ENCODE results near the gene CYP27B1.

DNA sequence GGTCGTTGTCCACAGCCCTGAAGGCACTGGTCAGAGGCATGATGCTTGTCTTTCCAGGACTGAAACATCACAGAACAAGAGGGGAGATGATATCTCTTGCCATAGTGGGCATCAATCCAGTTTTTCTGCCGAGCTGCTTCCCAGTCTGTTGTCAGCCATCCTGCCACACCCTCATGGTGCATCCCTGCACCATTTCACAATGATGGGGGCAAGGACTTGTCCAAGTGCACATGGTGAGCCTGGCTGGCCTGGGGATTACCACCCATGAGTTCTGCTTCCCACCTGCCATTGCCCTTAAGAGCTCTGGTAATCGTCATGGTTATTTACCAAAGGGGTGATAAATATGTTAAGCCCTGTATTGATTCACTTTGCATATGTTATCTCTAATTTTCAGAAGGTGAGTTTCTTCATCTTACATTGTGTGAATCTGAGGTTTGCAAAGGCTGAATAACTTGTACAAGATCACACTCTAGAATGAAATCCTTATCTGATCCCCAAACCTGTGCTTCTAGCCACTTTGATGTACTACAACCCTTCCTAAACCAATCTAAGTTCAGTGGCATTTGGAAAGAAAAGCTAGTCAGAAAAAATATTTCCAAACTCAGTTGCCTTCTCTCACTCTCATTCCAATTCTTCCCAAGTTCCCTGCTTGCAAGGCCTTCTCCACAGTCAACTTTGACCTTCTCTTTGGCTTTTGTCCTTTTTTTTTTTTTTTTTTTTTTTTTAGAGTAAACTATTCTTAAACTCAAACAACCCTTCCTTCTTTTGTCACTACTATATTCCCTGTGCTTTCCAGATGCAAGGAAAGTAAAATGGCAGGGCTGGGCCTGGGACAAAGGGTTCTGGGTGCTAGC, 49.4 kb upstream of the CYP27B1 start:
- TF ChIP-seq MECOM (CRISPR knock-in tag; IDR thresholded peaks at IDR 0.05) (no peak), BDP1 (IDR thresholded peaks at IDR 0.05; ENCODE audit: insufficient read depth, insufficient read length) (no peak), POLR2A (conservative IDR thresholded peaks at IDR 0.05) (no peak), TBP (optimal IDR thresholded peaks at IDR 0.05; ENCODE audit: low read depth, low read length) (no peak), EZH2 (IDR thresholded peaks at IDR 0.05; ENCODE audit: borderline replicate concordance, low read depth, low read length) (no peak), SOX6 (IDR thresholded peaks at IDR 0.05) (no peak), ZNF695 (CRISPR knock-in tag; IDR thresholded peaks at IDR 0.05) (no peak), ZNF124 (CRISPR knock-in tag; IDR thresholded peaks at IDR 0.05) (no peak), ZSCAN29 (IDR thresholded peaks at IDR 0.05) (no peak)
- TF ChIP-seq, protein P1, sequence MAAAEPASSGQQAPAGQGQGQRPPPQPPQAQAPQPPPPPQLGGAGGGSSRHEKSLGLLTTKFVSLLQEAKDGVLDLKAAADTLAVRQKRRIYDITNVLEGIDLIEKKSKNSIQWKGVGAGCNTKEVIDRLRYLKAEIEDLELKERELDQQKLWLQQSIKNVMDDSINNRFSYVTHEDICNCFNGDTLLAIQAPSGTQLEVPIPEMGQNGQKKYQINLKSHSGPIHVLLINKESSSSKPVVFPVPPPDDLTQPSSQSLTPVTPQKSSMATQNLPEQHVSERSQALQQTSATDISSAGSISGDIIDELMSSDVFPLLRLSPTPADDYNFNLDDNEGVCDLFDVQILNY (CRISPR knock-in tag; IDR thresholded peaks at IDR 0.05) = no peak
- TF ChIP-seq, protein P2, sequence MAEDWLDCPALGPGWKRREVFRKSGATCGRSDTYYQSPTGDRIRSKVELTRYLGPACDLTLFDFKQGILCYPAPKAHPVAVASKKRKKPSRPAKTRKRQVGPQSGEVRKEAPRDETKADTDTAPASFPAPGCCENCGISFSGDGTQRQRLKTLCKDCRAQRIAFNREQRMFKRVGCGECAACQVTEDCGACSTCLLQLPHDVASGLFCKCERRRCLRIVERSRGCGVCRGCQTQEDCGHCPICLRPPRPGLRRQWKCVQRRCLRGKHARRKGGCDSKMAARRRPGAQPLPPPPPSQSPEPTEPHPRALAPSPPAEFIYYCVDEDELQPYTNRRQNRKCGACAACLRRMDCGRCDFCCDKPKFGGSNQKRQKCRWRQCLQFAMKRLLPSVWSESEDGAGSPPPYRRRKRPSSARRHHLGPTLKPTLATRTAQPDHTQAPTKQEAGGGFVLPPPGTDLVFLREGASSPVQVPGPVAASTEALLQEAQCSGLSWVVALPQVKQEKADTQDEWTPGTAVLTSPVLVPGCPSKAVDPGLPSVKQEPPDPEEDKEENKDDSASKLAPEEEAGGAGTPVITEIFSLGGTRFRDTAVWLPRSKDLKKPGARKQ (CRISPR knock-in tag; IDR thresholded peaks at IDR 0.05) = no peak
